ENCODE results near the gene ATG9A. TPM values are rescaled to one million over a fixed set of nuclear protein-coding genes. Genes with fewer than 3 reads are reported as not detected.
A peak's percentile ranks its signal among the peaks of the same experiment; 100 is the strongest.

Gene ATG9A
- total and polyA plus RNA-seq, 2 donors (not counting 3 experiments of a cell fraction or from before 2014, with no cell fraction given) = 65.5 to 95.0 TPM

- no peaks in the 10 kb centered on the region for H3K9me1 ChIP-seq (replicated peaks; ENCODE audit: control insufficient read depth, extremely low read depth, insufficient read depth, low read length)
- H2AFZ ChIP-seq (ENCODE audit: low read depth, low read length) = peak within 1 kb of the TSS; percentile 92
- TF ChIP-seq POLR2A (IDR thresholded peaks at IDR 0.05; ENCODE audit: low read depth, low read length) = no peak
- no peak for TF ChIP-seq EZH2 (IDR thresholded peaks at IDR 0.05; ENCODE audit: borderline replicate concordance, low read depth, low read length, severe bottlenecking)
- TF ChIP-seq JUN (IDR thresholded peaks at IDR 0.05; ENCODE audit: borderline replicate concordance, insufficient read depth, insufficient read length, low read depth) = no peak
- no peak for TF ChIP-seq CTCF (IDR thresholded peaks at IDR 0.05; ENCODE audit: extremely low read depth in 1 of 2, insufficient read depth in 1 of 2, low read depth in 1 of 2, low read length in 2 of 2)
- no peak for TF ChIP-seq MYC (IDR thresholded peaks at IDR 0.05; ENCODE audit: low read depth, low read length)
- TF ChIP-seq GATA2 (IDR thresholded peaks at IDR 0.05; ENCODE audit: insufficient read depth, insufficient read length, low read depth, low read length) = no peak
- no peak for TF ChIP-seq FOS (IDR thresholded peaks at IDR 0.05; ENCODE audit: borderline replicate concordance, insufficient read depth, low read length)
- TF ChIP-seq POLR2AphosphoS5 (IDR thresholded peaks at IDR 0.05; ENCODE audit: insufficient read depth, low read depth, low read length) = no peak
- TF ChIP-seq MAX (IDR thresholded peaks at IDR 0.05; ENCODE audit: insufficient read depth, insufficient read length) = no peak
- peak within 1 kb of the TSS; percentile 21 for H3K9ac ChIP-seq (replicated peaks; ENCODE audit: extremely low read depth, insufficient read depth, low read length)
- peaks cover 15 to 16% of the 10 kb centered on the region in 2 experiments for H3K27me3 ChIP-seq (ENCODE audit: control insufficient read depth in 2 of 2, insufficient read depth in 2 of 2, low read length in 2 of 2)
- peak within 1 kb of the TSS; percentile 32 to 53 (median 34) for H3K4me3 ChIP-seq (replicated peaks in 1 of 3; ENCODE audit: insufficient read depth in 1 of 3, low read depth in 1 of 3, low read length in 3 of 3)
- no peaks in the 10 kb centered on the region for H4K20me1 ChIP-seq (replicated peaks; ENCODE audit: control insufficient read depth, extremely low read depth, insufficient read depth, low read length)
- dilution Hi-C loops (cut with MboI; ENCODE audit: extremely low pct_ligation_motif_present, low sequenced_read_pairs) (no loop called here), intact Hi-C loops (cut with micrococcal nuclease) (loop anchor here (1.0 to 2.0 kb wide), 3 partner anchors 25 to 41 kb away; partner anchors contain the start of genes ABCB6 and DNAJB2)
- no TSS peak for BruUV-seq (replicated peaks)
- peak within 1 kb of the TSS; percentile 78 for H3K4me2 ChIP-seq (ENCODE audit: insufficient read depth, low read length)
- no peak within 1 kb of the TSS for H3K27ac ChIP-seq (ENCODE audit: insufficient read depth, low read depth, low read length)
- H3K4me1 ChIP-seq (ENCODE audit: control insufficient read depth, extremely low read depth, insufficient read depth, low read length) = peaks cover 36% of the 10 kb centered on the region
- H3K79me2 ChIP-seq (ENCODE audit: control insufficient read depth, insufficient read depth, low read length) = no peaks in the 10 kb centered on the region
- ChIA-PET POLR2A (interaction anchor here (1.3 kb wide), 1 partner anchor 9 kb away, joined by 5 read pairs; the partner anchor contains the start of genes GLB1L and STK16), CTCF (interaction anchor here (1.0 to 2.5 kb wide), 6 partner anchors 9 to 41 kb away, joined by 3 to 14 read pairs (median 4); partner anchors contain the start of genes DNAJB2, GLB1L and STK16)
- no peaks in the 10 kb centered on the region for H3K36me3 ChIP-seq (ENCODE audit: control insufficient read depth in 2 of 2, extremely low read depth in 1 of 2, insufficient read depth in 2 of 2, low read length in 2 of 2)
- peak; percentile 70 for FAIRE-seq
- no peaks in the 10 kb centered on the region for H3K9me3 ChIP-seq (replicated peaks; ENCODE audit: control insufficient read depth, insufficient read depth, low read length)
- DNase-seq (ENCODE audit: low read depth, low spot score) = peak; percentile 67
Observed at GRCh38 chr2:219253753-219254589, 24.5 kb upstream of the ATG9A start, which contains the start of gene TUBA4A. Gene TUBA4A (minus strand): TSS chr2:219253918. CDS start chr2:219253858, 60 bp downstream.

All from endothelial cell of umbilical vein (primary cell).